Measurements from ENCODE around the gene CADPS2.

The CADPS2 gene

DNA sequence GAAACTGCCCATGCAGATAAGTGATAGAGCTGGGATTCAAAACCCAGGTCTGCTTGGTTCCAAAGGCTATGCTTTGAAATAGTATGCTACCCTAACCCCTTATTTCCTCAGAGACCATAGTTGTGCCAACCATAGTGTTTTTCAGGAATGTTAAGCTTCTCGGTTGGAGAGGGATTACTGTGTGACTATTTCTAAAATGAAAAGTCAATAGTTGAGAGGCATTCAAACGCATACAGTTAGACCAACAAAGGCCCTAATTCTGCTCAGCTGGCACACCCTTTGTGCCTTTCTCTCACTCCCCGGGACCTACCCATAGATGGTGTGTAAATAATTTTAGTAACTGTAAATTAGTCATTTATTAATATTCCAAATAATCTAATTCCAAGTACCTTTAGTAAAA, 118.9 kb downstream of the CADPS2 start:
- no peak for DNase-seq

GRCh38 chr7:122766593-122766992, 119.7 kb downstream of the CADPS2 start:
- no peak for DNase-seq

GRCh38 chr7:122764902-122765301, 121.4 kb downstream of the CADPS2 start:
- no peak for DNase-seq

- no peak for DNase-seq
Observed at GRCh38 chr7:122764020-122764419, 122.2 kb downstream of the CADPS2 start.

GRCh38 chr7:122762071-122762470, 124.2 kb downstream of the CADPS2 start:
- no peak for DNase-seq

GRCh38 chr7:122758501-122758900, 127.8 kb downstream of the CADPS2 start:
- no peak for DNase-seq

- no peak for DNase-seq
Observed at GRCh38 chr7:122756860-122757259, 129.4 kb downstream of the CADPS2 start.

DNA sequence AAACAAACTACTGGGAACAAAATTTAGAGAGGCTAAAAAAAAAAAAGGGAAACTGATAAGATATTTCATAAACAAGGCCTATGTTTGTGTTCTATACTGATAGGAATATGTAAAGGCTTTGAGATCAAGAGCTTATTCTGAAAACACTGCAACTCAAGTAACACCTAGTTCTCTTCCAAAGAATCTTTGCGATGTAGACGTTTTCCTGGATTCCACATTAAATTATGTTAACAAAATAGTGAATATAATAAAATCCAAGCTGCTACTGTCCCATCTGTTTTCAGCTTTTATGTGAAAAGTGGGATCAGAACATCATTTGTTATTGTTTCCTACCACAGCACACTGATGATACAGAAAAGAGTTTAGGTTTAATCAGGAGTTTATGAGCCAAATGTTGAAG, 130.6 kb downstream of the CADPS2 start:
- no peak for DNase-seq

GRCh38 chr7:122752583-122752982, 133.7 kb downstream of the CADPS2 start:
- DNase-seq, result no peak

DNA sequence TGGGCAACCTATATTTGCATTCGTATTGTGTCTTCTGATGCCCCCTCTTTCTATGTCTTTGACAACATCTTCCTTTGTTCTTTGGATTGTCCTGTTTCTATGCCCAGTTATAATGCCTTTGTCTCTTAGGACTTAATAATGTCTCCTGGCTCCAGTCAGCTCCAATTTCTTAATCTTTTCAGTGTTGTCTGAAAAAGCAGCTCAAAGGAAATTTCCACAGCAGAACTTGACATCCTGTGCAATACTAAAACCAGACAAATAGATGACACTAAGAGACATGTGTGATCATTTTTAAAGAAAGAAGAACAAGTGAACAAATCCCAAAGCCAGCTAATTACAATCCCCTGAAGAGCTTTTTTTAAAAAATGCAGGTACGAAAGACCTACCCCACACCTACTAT, 135.9 kb downstream of the CADPS2 start:
- no peak for DNase-seq

DNA sequence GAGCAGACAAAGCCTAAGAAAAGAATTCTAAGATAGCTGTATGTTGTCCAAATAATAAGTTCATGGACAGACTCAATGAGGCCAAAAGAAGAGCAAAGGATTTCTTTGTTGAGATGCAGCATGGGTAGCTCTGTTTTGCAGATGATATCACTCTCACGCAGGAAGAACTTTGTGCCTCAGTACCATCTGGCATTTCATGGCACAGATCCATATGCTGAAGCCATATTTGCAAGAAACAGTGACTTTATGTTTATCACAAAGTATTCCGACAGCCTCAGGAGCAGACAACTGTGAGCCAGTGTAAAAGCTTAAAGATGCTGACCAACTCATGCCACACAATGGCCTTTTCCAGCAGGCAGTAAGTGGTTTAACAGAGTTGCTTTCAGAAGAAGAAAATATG, 138.1 kb downstream of the CADPS2 start:
- DNase-seq, result no peak

GRCh38 chr7:122746948-122747347, 139.3 kb downstream of the CADPS2 start:
- DNase-seq, result no peak

GRCh38 chr7:122743211-122743610, 143.0 kb downstream of the CADPS2 start:
- DNase-seq, result no peak

GRCh38 chr7:122738947-122739346, 147.3 kb downstream of the CADPS2 start:
- no peak for DNase-seq

DNA sequence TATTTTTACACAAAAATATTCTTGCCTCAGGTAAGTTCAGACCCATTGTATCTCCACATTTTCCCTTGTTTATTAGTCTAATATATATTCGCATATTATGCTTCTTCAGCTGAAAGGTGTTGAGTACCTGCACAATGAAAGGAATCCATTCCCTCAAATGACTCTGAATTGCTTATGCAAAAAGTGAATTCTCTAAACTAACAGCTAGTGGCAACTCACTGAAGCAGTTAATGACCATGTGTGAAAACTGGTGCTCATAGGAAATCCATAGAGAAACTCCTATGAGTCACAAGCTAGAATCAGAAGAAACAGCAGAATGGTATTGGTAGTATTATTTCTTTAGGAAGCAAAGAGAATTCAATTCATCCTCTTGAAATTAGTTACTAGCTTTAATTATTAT, 150.1 kb downstream of the CADPS2 start:
- no peak for DNase-seq

- DNase-seq, result no peak
Observed at GRCh38 chr7:122727759-122728158, 158.5 kb downstream of the CADPS2 start.

- no peak for DNase-seq
Observed at GRCh38 chr7:122727354-122727753, 158.9 kb downstream of the CADPS2 start.

- no peak for DNase-seq
Observed at GRCh38 chr7:122726881-122727280, 159.4 kb downstream of the CADPS2 start.

DNA sequence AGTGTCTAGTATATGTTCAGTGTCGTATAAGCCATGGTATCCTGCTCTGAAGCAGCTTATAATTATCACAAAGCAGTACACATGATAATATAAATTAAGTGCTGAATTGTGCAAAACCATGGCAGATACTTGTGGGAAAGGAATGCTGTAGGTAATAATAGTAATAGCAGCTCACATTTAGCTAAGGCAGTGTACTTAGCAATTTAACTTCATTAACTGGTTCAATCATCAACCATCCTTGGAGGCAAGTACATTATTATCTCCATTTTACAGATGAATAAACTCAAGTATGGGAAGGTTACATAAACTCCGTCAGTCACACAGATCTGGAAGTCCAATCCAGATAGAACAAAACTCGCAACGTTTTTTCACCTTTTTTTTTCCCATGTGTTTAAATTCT, 161.9 kb downstream of the CADPS2 start:
- DNase-seq, result no peak

DNA sequence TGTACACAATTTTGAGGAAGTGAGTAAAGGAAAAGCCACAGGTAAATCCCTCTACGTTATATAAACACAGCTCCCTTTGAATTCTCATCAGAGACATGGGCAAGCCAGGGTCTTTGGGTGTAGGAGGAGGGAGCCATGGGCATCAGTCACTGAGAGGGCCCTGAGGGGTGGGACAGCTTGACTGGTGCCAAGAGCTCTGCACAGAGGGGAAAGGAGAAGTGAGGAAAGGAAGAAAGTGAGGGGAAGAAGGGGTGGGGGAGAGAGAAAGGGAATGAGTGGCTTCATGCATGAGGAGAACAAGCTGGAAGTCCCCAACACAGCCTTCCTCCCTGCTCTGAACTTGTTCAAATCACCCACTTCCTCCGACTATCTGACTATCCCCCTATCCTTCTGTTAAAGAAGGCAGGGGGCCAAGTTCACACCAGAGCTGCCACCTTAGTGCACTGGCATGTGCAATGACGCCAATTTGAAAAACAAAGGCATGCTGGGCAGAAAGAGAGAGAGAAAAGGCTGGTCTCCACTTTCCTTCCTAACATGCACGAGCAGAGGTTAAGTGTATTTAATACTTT, 167.2 kb downstream of the CADPS2 start:
- no peak for DNase-seq

GRCh38 chr7:122717356-122718089, 168.7 kb downstream of the CADPS2 start:
- DNase-seq, result no peak

DNA sequence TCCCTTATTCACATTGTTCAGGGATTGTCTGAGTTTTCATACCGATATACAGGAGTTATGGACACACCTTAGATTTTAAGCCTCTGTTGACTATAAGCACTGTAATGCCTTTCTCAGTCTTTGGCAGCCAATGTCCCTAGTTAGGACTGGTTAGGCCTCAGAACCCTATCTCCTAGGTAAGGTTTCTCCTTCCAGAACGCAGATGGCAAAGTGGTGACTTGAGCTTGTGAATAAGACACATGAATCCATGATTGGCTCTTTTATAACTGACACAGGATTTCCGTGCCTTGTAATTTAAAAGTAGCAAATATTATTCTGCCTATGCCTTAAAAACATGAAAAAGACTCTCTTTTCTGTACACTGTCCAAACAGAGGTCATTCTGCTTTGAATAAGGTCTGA, 171.1 kb downstream of the CADPS2 start:
- no peak for DNase-seq

DNA sequence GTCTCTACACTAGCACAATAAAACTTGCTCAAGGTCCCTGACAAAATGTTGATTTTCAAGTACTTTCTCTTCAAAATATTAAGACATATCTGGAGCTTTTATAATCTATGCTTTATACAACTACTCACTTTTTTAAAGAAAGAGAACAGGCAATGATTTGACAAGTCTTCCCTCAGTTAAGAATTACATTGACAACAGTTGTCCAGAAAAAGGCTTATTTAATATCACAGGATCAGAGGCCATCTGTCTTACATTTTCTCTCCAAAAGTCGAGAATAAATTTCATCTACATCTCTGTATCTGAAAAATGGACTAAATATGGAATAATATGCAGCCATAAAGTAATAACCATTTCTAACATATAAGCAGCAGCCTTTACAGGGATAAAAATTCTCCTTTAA, 175.3 kb downstream of the CADPS2 start:
- DNase-seq, result no peak

DNA sequence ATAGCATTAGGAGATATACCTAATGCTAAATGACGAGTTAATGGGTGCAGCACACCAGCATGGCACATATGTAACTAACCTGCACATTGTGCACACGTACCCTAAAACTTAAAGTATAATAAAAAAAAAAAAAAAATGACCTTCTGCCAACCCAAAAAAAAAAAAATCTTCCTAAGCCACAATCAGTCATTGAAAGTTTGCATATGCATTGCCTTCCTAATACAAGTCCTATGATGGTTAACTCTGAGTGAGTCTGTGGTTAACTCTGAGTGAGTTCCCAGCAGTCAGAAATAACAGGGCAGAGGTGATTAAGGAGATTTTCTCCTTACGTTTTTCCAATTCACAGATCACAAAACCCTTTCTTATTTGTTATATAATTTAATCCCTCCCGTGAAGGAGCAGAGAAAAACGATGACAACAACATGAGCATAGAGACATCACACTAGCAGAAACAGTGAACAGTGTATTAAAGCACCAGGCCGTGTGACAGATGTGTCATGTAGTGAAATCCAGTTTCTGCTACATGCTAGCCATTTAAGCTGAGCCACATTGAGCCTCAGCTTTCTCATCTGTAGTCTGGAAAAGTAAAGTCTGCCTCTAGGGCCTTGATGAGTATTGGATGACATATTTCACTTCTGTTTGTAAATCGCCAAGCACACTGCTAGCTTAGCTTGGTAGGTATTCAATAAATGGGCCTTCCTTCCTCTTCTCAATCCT, 176.2 kb downstream of the CADPS2 start:
- no peak for DNase-seq
